A673 (cell line): ENCODE results near the gene PNLIPRP2.

Source experiments
- EZH2 ChIP-seq: fragments of 200-600 bp; sonication (generic); IDR thresholded peaks from 2 replicates; pipeline ENCODE4 v1.6.1; 2017; ENCODE audit warnings: borderline replicate concordance, low read depth, mild to moderate bottlenecking, mixed read lengths, antibody characterized with exemption, low read length; ENCODE audit not compliant: poor library complexity, severe bottlenecking
- TF ChIP-seq, protein P1 (sequence below): fragments of 300-800, 200-600 bp; sonication (generic); conservative IDR thresholded peaks from 2 replicates; pipeline ENCODE4 v1.5.1; 2017; ENCODE audit warnings: low read depth, mild to moderate bottlenecking, antibody characterized with exemption, low read length, moderate library complexity, mixed read lengths

DNA sequence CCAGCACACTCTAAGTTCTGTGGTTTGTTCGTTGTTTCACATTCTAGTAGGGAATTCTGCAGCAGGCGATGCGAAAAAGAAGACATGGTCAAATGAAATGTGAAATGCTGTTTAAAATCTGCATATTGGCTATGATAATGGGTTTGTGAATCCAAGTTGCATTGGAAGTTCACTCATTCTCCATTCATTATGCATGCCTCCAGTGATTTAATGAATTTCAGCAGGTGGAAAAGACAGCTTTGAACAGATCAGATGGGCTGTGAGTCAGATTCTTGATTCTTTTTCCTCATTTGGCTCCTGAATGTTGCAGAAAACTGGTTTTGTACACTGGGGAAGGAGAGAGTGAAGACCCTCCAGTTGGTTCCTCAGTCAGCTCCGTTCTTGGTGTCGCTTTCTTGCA, 52.1 kb downstream of the PNLIPRP2 start:
- TF ChIP-seq, protein P1, sequence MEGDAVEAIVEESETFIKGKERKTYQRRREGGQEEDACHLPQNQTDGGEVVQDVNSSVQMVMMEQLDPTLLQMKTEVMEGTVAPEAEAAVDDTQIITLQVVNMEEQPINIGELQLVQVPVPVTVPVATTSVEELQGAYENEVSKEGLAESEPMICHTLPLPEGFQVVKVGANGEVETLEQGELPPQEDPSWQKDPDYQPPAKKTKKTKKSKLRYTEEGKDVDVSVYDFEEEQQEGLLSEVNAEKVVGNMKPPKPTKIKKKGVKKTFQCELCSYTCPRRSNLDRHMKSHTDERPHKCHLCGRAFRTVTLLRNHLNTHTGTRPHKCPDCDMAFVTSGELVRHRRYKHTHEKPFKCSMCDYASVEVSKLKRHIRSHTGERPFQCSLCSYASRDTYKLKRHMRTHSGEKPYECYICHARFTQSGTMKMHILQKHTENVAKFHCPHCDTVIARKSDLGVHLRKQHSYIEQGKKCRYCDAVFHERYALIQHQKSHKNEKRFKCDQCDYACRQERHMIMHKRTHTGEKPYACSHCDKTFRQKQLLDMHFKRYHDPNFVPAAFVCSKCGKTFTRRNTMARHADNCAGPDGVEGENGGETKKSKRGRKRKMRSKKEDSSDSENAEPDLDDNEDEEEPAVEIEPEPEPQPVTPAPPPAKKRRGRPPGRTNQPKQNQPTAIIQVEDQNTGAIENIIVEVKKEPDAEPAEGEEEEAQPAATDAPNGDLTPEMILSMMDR = no peak
- TF ChIP-seq EZH2 = no peak
